ENCODE results near the gene CHGA.

Gene CHGA

GRCh38 chr14:92906420-92906819 is 16.5 kb upstream of the CHGA start:
- no peak for DNase-seq

GRCh38 chr14:92906823-92907222 is 16.1 kb upstream of the CHGA start:
- DNase-seq: no peak

GRCh38 chr14:92907316-92907911 is 15.5 kb upstream of the CHGA start:
- no peak for DNase-seq

- DNase-seq: no peak
Observed at GRCh38 chr14:92914087-92914656, 8.8 kb upstream of the CHGA start.

- no peak for DNase-seq
Observed at GRCh38 chr14:92916201-92916600, 6.7 kb upstream of the CHGA start.

- no peak for DNase-seq
Observed at GRCh38 chr14:92917041-92917940, 5.7 kb upstream of the CHGA start.

GRCh38 chr14:92917956-92918355 is 5.0 kb upstream of the CHGA start:
- DNase-seq: no peak

- DNase-seq: no peak
Observed at GRCh38 chr14:92920001-92920400, 2.9 kb upstream of the CHGA start.

- DNase-seq: no peak
Observed at GRCh38 chr14:92922155-92922735, 705 bp upstream of the CHGA start.

GRCh38 chr14:92923744-92924103 is 774 bp downstream of the CHGA start:
- DNase-seq: no peak

GRCh38 chr14:92924247-92924646 is 1.3 kb downstream of the CHGA start:
- no peak for DNase-seq

GRCh38 chr14:92925446-92925845 is 2.5 kb downstream of the CHGA start:
- DNase-seq: no peak

GRCh38 chr14:92926180-92926845 is 3.4 kb downstream of the CHGA start:
- peak; percentile 43 for DNase-seq

GRCh38 chr14:92926931-92927330 is 4.0 kb downstream of the CHGA start:
- DNase-seq: no peak

GRCh38 chr14:92927349-92928257 is 4.7 kb downstream of the CHGA start:
- DNase-seq: no peak

GRCh38 chr14:92928258-92928629 is 5.3 kb downstream of the CHGA start:
- DNase-seq: no peak

- no peak for DNase-seq
Observed at GRCh38 chr14:92928961-92929688, 6.2 kb downstream of the CHGA start.

GRCh38 chr14:92929689-92930608 is 7.0 kb downstream of the CHGA start:
- no peak for DNase-seq

GRCh38 chr14:92930737-92931602 is 8.0 kb downstream of the CHGA start:
- no peak for DNase-seq
